MV-4-11 (cell line): Measurements from ENCODE around the gene CRK.
"Not testable (repeated sequence)": the region's sequence is repeated elsewhere in the genome, so short reads cannot be mapped to it uniquely, and the experiment has no call there.

Experiments used
- DNase-seq: peaks from one replicate; lab custom pipeline; 2025; lab: John Stamatoyannopoulos, UW

Gene CRK

DNA sequence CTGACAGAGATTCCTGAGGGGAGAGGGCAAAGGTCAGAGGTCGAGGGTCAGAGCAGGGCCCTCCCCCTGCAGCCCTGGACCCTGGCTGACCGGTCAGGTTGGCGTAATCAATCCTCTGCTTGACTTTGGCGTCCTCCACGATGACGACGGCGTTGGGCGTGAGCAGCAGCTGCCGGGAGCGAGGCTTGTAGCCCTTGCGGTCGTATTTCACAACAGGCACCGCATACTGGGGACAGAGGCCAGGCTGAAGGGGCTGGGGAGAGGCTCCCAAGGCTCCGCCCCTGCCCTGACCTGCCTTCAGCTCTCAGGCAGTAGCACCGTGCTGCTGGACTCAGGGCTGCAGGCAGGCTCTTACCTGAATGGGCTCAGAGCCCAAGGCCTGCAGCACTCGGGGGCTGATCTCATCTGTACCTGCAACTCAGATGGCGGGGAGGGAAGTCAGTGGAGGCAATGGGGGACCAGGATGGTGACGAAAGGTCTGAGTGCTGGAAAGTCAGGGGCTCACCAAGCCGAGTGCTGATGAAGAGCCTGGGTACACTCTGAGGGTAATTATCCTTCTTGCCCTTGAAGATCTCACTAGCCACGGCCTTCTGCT lies 12.0 kb upstream of the CRK start:
- peak; percentile 84 for DNase-seq

DNA sequence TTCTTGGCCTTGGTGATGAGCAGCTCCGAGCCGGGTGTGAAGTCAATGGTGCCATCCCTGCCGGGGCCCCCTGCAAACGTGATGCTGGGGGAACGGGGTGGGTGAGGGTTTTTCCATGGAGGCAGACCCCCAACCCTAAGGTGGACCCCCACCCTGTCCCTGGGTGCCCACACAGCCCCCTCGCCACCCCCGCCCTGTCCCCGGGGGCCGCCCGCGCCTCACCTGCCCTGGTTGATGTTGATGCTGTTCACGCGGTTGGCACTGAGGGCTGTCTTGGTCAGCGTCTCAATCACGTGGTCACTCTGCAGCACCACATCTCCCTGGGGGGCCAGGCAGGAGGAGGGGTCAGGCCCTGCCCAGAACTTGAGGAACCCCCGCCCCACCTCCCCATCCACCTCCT lies 11.2 kb upstream of the CRK start:
- DNase-seq: no peak

DNA sequence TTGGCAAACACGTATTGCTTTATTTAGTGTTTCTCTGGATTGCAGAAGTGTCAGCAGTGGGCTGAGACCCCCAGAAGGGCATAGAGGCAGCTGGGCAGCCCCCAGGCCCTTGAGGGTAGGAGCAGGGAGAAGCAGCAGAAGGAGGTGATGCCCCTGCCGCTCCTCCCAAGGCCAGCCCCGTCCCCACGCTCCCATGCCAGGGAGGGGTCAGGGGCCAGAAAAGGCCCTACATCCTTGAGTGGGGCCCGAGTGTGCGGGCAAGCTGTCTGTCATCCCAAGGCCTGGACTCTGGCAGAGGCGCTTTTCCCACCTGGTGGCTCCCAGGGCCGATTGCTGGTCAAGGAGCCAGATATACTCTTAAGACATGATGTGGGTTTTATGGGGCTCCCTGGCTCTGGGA lies 8.2 kb upstream of the CRK start:
- no peak for DNase-seq

DNA sequence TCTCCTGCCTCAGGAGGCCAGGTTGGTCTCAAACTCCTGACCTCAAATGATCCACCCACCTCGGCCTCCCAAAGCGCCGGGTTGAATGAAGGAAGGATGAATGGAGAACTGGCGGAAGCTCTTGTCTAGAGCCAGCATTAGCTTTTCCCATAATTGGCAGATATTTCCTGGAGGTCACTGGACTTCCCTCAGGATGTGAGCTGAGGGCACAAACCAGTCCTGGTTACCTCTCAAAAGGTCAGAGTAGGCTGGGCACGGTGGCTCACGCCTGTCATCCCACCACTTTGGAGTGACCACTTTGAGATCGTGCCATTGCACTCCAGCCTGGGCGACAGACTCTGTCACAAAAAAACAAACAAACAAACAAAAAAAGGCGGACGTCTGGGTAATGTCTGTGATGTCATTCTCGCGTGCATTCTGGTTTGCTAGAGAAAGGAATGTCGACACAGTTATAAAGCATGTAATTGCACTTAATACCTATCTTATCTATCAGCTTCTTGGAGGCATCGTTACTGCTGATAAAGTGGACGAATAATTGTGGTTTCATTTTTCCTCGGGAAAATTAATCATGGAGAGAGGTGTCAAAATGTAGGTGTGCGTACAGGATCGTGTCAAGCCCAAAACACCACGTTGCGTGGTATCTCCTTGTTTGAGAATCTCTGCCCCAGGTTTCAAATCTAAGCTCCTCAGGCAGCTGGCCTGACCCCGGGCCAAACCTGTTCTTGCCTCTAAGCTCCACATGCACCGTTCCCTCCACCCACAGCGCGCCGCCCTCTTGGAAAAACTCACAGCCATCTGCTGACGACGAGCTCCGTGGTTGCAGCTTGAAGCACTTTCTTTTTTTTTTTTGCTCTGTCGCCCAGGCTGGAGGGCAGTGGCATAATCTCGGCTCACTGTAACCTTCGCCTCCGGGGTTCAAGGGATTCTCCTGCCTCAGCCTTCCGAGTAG lies 6.4 kb upstream of the CRK start:
- no peak for DNase-seq

DNA sequence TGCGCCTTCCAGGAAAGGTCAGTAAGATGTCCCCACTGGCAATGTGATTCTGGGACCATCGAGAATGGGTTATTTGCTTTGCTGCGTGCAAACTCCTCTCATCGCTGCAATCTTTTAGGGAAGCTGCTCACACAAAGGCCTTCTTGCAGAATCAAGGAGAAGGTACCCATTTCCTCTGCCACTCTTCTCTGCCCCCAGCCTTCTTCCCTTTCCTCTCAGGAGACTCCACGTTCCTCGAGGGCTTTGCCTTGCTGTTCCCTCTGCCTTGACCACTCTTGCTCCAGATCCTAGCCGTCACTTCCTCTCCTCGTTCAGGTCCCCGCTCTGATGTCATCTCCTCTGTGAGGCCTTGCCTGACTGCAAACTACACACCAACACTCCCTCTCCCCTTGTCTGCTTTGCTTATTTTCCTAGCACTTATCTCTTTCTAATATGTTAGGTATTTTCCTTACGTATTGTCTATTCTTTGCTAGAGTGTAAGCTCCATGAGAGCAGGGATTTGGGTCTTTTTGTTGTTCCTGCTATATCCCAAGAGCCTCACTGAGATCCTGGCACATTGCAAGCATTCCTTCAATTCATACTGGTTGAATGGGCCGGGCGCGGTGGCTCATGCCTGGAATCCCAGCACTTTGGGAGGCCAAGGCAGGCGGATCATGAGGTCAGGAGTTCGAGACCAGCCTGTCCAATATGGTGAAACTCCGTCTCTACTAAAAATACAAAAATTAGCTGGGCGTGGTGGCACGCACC lies 5.3 kb upstream of the CRK start:
- DNase-seq: peak; percentile 29

DNA sequence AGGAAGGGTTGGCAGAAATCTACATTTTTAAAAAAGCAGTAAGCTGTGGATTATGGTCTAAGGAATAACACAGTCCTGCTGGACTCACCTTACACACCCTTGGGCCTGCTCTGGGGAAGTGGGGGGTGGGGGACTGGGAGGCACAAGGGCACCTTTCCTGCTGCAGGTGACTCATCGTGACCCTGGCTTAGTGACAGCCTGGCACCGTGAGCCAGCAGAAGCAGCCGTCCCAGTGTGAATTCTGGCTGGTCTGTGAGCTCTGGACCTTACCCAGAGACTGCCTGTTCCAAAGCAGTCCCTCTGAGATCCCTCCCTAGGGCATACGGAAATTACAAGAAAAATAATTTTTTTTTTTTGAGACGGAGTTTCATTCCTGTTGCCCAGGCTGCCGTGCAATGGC lies 4.2 kb upstream of the CRK start:
- no peak for DNase-seq

DNA sequence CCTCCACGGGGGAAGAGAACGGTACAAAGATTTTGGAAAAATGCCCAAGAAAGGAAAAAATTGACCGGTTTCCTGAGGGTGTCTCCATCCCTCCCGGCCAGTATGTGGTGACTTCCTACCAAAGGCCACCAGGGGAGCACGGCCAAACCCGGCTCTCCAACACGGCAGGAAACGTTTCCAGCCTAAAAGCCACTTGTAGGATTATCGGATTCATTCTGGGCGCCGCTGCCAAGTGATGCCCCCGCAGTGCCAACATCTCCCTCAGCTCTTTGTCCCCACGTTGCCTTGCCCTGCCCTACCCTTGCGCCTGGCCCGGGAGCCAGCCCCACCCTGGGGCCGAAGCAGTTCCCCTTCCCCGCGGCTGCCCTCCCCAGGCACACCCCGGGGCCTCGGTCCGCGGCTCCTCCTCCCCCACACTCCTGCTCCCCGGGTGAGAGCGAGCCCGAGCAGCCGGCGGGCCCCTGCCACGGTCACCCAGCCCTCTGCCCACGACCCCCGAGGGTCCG lies 688 bp downstream of the CRK start:
- peak; percentile 49 for DNase-seq

DNA sequence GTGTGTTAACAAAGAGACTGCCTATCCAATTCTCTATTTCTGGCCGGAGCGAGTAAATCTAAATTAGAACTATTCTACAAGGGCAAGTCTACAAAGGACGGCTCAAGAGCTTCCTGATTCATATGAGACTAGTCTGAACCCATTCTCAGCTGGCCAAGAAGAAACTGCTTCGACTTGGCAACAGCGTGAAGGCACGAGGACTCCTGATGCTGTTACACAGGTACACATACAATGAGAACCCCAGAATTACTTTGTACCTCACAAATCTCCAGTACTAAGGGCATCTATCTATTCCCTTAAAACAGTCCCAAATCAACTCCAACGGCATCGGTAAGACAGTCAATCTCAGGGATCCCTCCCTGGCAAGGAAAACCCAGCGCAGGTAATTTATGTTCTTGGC lies 1.5 kb downstream of the CRK start:
- no peak for DNase-seq

DNA sequence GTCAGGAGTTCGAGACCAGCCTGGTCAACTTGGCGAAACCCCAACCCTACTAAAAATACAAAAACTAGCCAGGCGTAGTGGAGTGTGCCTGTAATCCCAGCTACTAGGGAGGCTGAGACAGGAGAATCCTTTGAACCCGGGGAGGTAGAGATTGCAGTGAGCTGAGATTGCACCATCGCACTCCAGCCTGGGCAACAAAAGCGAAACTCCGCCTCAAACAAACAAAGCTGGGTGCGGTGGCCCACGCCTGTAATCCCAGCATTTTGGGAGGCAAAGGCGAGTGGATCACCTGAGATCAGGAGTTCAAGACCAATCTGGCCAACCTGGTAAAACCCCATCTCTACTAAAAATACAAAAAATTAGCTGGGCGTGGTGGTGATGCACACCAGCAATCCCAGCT lies 2.3 kb downstream of the CRK start:
- DNase-seq: not testable (repeated sequence)

DNA sequence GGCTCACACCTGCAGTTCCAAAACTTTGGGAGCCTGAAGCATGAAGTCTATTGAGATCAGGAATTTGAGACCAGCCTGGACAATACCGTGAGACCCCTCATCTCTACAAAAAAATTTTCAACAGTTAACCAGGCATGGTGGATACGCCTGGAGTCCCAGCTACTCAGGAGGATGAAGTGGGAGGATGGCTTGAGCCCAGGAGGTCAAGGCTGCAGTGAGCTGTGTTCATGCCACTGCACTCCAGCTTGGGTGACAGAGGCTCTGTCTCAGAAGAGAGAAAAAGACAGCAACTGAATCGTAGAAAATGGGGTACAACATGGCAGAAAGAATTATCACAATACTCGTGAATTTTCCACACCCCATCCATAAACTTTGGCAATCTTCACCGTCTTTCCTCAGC lies 3.2 kb downstream of the CRK start:
- no peak for DNase-seq

DNA sequence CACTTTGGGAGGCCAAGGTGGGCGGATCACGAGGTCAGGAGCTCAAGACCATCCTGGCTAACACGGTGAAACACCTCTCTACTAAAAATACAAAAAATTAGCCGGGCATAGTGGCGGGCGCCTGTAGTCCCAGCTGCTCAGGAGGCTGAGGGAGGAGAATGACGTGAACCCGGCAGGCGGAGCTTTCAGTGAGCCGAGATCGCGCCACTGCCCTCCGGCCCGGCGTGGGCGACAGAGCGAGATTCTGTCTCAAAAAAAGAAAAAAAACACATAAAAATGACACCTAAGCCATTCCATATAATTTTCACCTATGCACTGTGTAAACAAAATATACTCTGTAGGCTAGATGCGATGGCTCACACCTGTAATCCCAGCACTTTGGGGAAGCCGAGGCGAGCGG lies 5.8 kb downstream of the CRK start:
- DNase-seq: not testable (repeated sequence)

DNA sequence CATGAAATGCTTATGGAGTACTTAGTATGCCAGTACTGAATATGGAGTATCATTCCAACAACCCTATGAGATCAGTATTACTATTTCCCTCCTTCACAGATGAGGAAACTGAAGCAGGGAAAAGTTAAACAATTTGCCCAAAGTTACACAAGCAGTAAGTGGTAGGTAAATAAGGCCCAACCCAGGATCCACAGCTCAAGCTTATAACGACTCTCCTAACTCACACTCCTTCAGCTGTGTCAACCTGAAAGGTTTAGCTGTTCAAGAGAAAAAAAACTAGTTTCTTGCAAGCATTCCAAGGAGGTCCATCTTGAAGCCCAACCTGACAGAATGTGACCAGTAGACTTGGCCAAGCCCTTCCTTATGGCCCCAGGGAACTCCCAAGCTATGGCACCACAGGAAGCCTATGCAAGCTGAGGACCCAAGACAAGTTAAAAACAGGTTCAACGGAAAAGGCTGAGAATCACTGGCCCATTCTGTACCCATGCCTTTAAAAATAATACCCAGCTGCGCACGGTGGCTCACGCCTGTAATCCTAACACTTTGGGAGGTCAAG lies 6.5 kb downstream of the CRK start:
- no peak for DNase-seq

DNA sequence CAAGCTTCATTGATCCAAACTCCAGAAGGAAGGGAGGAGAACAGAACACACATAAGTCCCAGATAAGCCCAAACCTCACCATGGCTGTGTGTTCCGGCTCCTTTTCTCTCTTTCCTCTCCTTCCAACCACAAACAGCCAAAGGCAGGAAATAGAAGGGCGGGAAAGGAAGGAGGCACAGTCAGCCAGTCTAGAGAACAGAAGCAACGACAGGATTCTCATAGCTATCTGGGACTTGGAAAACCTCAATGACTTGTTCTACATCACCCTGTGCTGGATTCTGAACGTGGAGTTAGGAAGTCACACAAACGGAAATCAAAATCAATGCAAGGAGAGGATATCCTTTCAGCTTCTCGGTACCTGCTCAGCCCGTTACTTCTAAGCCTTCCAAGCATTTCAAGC lies 9.0 kb downstream of the CRK start:
- DNase-seq: no peak

DNA sequence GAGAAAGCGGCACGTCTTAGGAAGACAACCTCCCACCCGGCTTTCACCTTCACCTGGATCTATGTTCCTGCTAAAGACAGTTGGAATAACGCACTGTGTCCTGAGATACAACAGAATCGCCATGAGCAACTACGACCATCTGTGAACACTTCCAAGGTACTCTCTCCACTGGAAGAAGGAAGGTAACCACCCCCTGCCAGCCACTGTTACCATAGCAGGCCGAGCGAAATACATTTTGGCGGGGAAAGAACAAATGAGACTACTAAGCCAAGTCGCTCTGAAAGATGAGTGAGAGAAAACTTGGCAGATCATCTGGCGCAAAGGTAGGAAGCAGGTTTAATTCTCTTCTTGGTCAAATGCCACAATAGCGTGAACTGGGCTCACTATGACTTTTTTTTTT lies 9.8 kb downstream of the CRK start:
- DNase-seq: no peak

DNA sequence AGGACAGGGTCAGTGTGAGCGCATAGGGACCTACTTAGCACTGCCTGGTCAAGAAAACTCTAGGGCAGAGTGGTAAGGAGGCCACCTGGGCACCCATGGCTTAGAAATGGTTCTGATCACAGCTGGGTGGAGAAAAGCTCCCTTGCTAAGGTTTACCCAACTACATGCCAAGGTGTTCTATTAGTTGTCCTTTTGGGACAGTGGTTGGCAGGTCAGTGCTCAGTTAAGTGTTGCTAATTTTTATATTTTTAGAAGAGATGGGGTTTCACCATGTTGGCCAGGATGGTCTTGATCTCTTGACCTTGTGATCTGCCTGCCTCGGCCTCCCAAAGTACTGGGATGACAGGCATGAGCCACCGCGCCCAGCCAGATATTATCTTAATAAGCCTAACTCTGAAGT lies 10.3 kb downstream of the CRK start:
- DNase-seq: not testable (repeated sequence)

DNA sequence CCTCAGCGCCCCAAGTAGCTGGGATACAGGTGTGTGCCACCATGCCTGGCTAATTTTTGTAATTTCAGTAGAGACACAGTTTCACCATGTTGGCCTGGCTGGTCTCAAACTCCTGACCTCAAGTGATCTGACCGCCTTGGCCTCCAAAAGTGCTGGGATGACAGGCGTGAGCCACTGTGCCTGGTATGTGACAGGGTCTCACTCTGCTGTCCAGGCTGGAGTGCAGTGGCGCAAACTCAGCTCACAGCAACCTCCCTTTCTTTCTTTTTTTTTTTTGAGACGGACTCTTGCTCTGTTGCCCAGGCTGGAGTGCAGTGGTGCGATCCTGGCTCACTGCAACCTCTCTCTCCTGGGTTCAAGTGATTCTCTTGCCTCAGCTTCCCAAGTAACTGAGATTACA lies 13.3 kb downstream of the CRK start:
- DNase-seq: not testable (repeated sequence)

DNA sequence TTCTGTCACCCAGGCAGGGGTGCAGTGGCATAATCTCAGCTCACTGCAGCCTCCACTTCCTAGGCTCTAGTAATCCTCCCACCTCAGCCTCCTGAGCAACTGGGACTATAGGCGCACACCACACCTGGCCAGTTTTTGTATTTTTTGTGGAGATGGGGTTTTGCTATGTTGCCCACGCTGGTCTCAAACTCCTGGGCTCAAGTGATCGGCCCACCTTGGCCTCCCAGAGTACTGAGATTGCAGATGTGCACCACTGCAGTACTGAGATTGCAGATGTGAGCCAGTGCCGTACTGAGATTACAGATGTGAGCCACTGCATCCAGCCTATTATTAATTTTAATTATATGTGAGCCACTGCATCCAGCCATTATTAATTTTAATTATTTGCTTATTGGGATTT lies 13.8 kb downstream of the CRK start:
- DNase-seq: no peak

DNA sequence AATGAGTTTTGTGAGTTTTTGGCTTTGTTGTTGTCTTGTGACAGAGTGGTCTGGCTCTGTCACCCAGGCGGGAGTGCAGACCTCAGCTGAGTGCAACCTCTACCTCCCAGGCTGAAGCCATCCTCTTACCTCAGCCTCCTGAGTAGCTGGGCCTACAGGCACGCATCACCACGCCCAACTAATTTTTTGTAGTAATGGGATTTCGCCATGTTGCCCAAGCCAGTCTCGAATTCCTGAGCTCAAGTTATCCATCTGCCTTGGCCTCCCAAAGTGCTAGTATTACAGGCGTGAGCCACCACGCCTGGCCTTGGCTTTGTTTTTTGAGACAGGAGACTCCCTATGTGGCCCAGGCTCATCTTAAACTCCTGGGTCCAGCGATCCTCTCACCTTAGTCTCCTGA lies 15.1 kb downstream of the CRK start:
- DNase-seq: no peak

DNA sequence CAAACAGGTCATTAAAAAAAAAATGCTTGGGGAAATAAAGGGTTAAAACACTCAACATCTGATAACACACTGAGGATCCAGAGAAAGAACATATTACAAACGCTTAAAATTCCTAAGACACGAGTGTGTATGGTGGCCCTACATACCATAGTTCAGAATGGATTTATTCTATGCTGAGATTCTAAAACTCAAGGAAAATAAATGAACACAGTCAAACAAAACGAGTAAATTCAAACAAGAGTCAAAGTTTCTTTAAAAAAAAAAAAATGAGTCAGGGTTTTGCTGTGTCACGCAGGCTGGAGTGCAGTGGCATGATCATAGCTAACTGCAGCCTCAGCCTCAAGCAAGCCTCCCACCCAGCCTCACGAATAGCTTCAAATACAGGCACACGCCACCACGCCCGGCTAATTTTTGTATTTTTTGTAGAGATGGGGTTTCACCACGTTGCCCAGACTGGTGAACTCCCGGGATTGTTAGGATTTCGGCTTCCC lies 17.4 kb downstream of the CRK start:
- DNase-seq: no peak

DNA sequence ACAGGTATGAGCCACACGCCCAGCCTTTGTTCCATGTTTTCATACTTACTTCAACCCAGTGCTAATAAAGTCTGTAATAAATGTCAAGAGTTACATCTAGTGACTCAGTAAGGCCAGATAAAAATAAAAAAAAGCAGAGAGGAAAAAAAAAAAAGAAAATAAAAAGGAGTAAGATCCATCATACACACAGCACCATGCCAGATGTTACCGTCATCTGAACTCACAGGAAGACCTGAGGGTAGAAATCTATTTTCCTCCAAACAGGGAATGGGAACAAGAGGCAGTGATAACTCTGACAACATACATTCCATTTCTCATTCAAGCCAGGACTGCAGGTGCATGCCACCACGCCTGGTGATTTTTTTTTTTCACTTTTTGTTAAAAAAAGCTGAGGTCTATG lies 20.7 kb downstream of the CRK start:
- no peak for DNase-seq

DNA sequence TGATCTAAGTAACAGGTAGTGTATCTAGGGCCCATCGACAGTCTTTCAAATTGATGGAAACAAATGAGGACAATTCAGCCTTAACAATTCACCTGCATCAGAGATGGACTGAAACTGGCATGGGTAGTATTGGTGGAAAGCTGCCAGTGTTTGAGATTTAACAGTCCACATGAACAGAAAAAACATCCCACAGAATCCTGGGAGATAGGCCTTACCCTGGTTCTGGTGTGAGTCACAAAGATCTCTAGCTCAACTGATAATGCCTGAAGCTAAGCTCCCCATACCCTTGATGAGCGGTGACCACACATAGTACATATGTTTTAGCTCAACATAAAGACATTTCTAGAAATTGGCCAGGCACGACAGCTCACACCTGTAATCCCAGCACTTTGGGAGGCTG lies 21.9 kb downstream of the CRK start:
- no peak for DNase-seq

DNA sequence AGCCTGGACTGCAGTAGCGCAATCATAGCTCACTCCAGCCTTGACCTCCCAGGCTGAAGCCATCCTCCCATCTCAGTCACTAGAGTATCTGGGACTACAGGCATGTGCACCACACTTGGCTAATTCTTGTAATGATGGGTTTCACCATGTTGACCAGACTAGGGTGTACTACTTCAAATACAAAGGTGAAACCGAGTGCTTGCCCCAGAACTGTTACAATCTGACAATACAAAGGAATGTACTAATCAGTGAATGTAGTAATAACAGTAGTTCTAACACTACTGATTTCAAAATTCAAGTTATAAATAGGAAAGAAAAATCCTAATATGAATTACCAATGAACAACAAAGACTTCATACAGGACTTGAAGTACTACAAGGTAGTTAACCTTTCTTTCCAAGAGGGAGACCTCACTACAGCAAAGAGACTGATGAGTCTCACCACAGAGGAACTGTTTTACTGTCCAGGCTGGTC lies 24.4 kb downstream of the CRK start:
- no peak for DNase-seq
